Inflammatory macrophage treated with lipopolysaccharide for 4 hours (primary cell): Measurements from ENCODE around the gene BPIFB4.
"Not testable (repeated sequence)": the region's sequence is repeated elsewhere in the genome, so short reads cannot be mapped to it uniquely, and the experiment has no call there.

Source experiments
- DNase-seq: peaks from one replicate; pipeline ENCODE4 v3.0.0-alpha.2; 2020

Gene BPIFB4

GRCh38 chr20:33122297-33122696 lies 42.9 kb downstream of the BPIFB4 start:
- DNase-seq, result not testable (repeated sequence)

DNA sequence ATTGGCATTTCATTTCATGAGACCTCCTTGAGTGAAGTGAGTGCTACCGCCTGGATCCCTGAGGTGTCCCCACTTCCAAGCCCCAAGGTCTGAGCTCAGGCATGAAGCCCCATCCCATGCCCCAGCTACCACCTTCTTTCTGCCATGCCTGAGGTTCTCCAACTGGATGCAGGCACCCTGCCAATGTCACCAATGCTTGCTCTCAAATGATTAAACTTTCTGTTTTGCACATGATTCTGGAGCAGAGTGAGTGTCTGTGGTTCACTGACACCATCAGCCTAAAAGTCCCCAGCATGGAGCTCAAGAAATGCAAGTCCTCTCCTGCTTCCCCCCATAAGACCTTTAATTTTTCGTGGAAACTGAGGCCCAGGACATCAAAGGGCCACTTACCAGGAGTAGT lies 44.8 kb downstream of the BPIFB4 start:
- DNase-seq, result no peak

DNA sequence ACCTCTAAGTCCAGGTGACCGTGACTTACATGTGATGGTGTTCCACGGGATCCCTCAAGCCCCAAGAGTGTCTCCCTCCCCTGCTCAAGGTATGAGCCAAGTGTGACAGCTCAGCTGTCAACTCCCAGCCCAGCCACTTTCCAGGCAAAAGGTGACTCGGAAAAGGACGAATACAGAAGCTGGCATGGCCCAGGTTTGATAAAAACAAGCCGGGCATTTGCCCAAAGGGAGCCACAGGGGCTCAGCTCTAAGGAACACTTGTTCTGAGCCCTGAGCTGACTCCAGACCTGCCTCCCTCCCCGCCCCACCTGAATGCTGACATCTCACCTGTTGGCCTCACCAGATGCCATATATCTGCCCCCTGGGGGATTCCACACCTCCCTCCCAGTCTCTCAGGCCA lies 45.6 kb downstream of the BPIFB4 start:
- no peak for DNase-seq

DNA sequence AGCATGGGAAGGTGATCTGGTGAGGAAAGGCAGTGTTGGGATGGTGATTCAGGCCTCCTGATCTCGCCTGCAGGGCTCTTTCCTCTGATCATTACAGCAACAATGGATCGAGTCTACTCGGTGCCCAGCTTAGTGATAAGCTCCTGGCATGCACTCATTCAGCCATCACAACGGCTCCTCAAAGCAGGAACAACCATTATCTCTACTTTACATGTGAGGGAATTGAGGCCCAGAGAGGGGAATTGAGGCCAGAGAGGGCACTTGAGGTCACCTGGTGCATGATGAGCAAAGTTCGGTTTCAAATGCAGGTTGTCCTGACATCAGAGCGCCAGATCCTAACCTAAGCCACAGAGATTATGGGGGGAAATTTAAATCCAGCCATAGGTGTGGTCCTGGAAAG lies 46.5 kb downstream of the BPIFB4 start:
- no peak for DNase-seq

DNA sequence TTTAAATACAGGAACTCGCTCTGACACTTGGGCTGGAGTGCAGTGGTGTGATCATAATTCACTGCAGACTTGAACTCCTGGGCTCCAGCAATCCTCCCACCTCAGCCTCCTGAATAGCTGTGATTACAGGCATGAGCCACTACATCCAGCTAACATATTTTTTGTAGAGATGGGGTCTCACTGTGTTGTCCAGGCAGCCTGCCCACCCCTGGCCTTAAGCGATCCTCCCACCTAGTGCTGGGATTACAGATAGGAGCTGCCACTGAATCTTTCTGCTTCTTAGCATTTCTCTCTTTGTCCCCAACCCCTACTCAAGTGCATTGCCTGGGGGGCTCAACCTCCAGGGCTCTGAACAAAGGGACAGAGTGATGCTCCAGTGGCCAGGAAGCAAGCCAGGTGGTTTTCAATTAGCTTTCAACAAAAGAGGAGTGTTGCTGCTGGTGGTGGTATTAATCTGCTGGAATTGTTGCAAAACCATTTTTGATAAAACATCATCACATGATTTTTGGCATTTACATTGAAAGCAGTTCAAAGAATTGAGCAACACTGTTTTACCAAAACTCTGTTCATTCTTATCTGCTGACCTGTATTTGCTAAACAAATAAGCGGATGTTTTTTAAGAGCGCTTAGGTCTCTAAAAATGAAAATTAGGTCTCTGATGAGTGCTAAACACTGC lies 48.1 kb downstream of the BPIFB4 start:
- DNase-seq, result no peak

DNA sequence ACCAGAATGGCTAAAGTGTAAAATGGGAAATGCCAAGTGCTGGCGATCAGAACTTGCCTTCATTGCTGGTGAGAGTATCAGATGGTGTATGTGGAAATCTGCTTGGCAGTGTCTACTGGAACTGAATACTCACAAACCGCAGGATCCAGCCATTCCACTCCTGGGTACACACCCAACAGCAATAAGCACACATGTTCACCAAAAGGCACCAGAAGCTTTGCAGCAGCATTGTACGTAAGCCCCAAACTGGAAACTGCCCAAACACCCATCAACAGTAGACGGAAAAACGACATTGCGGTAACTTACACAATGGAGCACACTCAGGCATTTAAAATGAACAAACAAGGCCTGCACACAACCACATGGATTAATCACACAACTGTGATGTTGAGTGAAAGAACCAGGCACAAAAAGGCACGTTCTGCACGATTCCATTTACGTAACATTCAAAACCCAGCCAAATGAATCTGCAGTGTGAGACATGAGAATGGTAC lies 51.2 kb downstream of the BPIFB4 start:
- no peak for DNase-seq

GRCh38 chr20:33131949-33132473 lies 52.6 kb downstream of the BPIFB4 start:
- no peak for DNase-seq

- no peak for DNase-seq
Measured at GRCh38 chr20:33132513-33133372, 53.3 kb downstream of the BPIFB4 start.

- DNase-seq, result no peak
Measured at GRCh38 chr20:33133373-33133941, 54.0 kb downstream of the BPIFB4 start.

- no peak for DNase-seq
Measured at GRCh38 chr20:33137195-33137594, 57.8 kb downstream of the BPIFB4 start.

GRCh38 chr20:33139467-33139866 lies 60.0 kb downstream of the BPIFB4 start:
- no peak for DNase-seq

GRCh38 chr20:33145521-33145920 lies 66.1 kb downstream of the BPIFB4 start:
- no peak for DNase-seq

GRCh38 chr20:33147299-33147698 lies 67.9 kb downstream of the BPIFB4 start:
- no peak for DNase-seq

DNA sequence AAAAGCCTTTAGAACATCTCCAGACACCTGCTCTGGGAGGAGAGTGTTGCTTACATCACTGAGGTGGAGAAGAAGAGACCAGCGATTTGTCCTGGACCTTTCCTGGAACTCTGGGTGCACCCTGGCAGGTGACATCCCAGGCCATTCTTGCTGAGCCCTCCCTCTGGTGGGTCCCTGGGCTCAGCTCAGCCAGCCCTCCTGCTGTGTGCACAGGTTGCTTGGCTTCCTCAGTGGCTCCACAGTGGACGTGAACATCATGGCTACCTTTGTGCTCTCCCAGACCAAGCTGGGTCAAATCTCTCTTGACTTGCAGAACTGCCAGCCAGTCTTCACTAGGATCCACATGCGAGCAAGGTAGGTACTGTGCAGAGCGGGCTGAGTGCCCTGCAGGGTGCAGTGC lies 68.6 kb downstream of the BPIFB4 start:
- DNase-seq, result no peak

- no peak for DNase-seq
Measured at GRCh38 chr20:33154252-33154651, 74.8 kb downstream of the BPIFB4 start.

- DNase-seq, result no peak
Measured at GRCh38 chr20:33158637-33159385, 79.4 kb downstream of the BPIFB4 start.

GRCh38 chr20:33159713-33160112 lies 80.3 kb downstream of the BPIFB4 start:
- no peak for DNase-seq

- DNase-seq, result no peak
Measured at GRCh38 chr20:33160681-33161080, 81.2 kb downstream of the BPIFB4 start.
